Activated naive CD4-positive, alpha-beta T cell treated with anti-CD3 and anti-CD28 coated beads, Interleukin-2, amount 50 U/mL, for 72 hours (primary cell): ENCODE measurements around the gene USH1C. TPM values are rescaled to one million over a fixed set of nuclear protein-coding genes. Genes with fewer than 3 reads are reported as not detected.
A peak's percentile ranks its signal among the peaks of the same experiment; 100 is the strongest.

ENCODE experiments used
- ATAC-seq, 2 donors: fragments of 150-1000 bp; cut with Tn5 transposase; 2 replicates each; pipeline ENCODE4 v1.10.0; 2021; ENCODE audit warnings: mild to moderate bottlenecking in 2 of 2, moderate library complexity in 2 of 2
- DNase-seq, 2 donors: peaks; one replicate each; pipeline ENCODE4 v3.0.0; 2021 to 2022; ENCODE audit warnings: low spot score in 2 of 2
- H3K27ac Mint-ChIP-seq, 2 donors: one replicate each; pipeline ENCODE4 v1.8.0; 2022; ENCODE audit warnings: mild to moderate bottlenecking in 2 of 2, mixed read lengths in 2 of 2
- H3K36me3 Mint-ChIP-seq, 2 donors: one replicate each; pipeline ENCODE4 v1.8.0; 2022; ENCODE audit warnings: mixed read lengths in 2 of 2
- H3K9me3 Mint-ChIP-seq, 2 donors: one replicate each; pipeline ENCODE4 v1.8.0; 2022; ENCODE audit warnings: mixed read lengths in 2 of 2
- total RNA-seq, 2 donors: library from RNA; stranded (reverse); gene quantifications; one replicate each; pipeline ENCODE4 v1.2.3, GENCODE V29; 2022

The USH1C gene
- total RNA-seq, 2 donors from 2014 or later: not detected

DNA sequence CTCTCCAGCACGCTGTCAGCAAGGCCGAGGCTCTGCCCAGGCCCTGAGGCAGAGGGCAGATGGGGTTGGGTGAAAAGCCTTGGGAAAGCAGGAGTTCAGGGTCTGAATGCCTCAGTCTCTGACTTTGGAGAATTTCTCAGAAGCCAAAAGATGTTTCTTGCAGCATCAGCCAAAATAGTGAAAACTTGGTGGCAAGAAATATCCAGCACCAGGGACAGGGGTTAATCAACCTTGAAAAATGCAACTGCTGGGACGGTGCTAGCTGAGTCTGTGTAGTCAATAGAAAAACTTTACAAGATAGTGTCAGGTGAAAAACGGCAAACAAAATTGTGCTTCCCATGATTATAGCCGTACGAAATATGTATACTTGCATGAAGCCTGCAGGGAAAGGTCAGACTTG is 66.1 kb downstream of the USH1C start:
- Mint-ChIP-seq H3K36me3 (no peaks in the 10 kb centered on the region), H3K27ac (no peak overlapping the region)
- no peak for ATAC-seq

DNA sequence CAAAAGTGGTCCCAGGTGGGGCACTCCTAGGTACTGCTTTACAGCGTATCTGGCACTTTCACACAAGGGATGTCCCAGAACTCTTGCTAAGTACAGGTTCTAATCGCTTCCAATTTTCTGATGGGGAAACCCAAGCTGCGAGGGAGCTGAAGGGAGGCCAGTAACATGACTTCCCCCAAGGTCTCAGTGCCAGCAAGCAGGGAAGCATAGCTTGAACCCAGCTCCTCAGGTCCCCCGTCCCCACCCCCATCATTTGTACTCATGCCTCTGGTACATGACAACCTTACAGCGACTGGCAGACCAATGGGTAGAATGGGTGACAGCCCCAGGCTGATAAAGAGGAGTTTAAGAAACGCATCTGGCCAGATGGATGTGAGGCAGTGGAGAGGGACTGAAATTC is 66.9 kb downstream of the USH1C start:
- no peaks in the 10 kb centered on the region for H3K9me3 Mint-ChIP-seq
- H3K36me3 Mint-ChIP-seq: no peaks in the 10 kb centered on the region
- no peak for ATAC-seq
- DNase-seq: no peak
- H3K27ac Mint-ChIP-seq: no peak overlapping the region

More for the DNA sequence above, 66.1 kb downstream of the USH1C start:
- no peak for DNase-seq
- no peaks in the 10 kb centered on the region for H3K9me3 Mint-ChIP-seq

DNA sequence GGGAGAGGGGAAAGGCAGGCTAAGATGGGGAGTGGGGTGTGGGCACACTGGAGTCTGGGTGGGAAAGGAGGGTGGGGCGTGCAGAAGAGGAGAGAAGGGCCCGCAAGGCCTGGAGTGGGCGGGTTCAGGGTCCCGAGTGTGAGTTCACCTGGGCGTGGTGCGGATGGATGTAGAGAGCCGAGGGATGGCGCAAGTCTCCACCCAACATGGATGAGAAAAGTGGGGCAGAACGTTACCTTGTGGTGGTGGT is 67.2 kb downstream of the USH1C start:
- ATAC-seq (no peak), DNase-seq (no peak)
- Mint-ChIP-seq H3K27ac (no peak overlapping the region), H3K9me3 (no peaks in the 10 kb centered on the region), H3K36me3 (no peaks in the 10 kb centered on the region)

DNA sequence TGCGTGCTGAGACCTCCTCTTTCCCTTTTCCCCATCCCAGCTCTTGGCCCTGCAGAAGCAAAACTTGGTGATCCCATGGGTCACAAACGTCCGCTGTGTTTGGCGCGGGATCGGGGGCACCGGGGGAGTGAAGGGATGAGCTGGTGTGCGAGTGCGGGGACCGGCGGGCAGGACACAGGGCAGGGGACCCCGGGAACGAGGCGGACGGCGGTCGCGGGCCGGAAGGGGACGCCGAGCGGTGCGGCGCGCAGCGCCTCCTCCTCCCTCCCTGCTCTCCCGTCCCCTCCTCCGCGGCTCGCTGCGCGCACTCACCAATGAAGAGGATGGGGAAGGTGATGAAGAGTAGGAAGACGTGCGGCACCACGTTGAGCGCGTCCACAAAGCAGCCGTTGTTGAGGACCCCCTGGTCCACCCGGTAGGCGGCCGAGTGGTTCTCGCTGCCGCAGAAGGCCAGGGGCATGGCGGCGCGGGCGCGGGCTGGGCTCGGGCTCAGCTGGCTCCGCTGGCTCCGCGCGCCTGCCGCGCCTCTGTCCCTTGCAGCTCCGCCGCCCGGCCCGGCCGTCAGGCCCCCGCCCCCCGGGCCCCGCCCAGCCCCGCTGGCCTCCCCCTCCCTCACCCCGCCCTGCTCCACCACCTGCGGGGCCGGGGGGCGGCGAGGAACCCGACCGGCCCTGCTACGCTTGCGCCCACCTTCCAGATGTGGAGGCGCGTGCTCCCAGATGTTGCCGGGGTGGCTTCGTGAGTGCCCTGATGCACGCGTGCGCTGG is 67.7 kb downstream of the USH1C start, which contains the start of gene ABCC8:
Gene ABCC8 (minus strand): TSS at position 529 of the 767 bp plus-strand sequence. CDS start 69 bp downstream, at position 460.
- ATAC-seq (peak in 1 of 2 donors; percentile 30), DNase-seq (no peak)
- H3K36me3 Mint-ChIP-seq: no peaks in the 10 kb centered on the region
- no peak within 1 kb of the TSS for H3K27ac Mint-ChIP-seq
- H3K9me3 Mint-ChIP-seq: no peaks in the 10 kb centered on the region

DNA sequence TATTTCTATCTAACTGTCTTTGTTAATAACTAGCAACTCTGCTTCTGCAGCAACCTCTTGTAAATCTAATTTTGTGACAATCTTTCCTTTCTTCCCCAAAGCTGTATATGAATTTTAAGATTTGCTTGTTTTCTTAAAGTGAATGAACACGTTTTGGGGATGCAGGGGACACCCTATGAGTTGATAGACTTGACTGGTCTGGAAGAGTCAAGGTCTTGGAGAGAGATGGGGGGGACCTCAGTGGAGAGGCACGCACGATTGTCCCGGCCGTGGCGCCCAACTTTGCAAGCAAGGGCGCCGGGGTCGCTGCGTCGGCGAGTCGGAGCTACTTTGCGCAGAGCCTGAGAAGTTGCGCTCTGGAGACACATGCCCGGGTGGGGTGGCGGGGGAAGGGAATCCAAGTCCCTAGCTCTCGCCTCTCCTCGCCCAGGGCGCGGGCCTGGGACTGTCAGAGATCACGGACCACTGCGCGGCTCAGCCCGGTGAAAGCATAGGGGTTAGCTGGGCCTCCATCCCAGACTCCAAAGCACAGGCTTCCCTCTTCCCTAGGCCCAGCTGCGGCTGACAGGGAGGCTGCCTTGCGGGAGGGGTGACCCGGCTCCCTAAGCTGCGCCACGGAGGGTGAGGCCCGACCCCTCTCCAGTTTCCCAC is 68.4 kb downstream of the USH1C start:
- ATAC-seq: no peak
- Mint-ChIP-seq H3K9me3 (no peaks in the 10 kb centered on the region), H3K36me3 (no peaks in the 10 kb centered on the region), H3K27ac (no peak overlapping the region)
- no peak for DNase-seq

DNA sequence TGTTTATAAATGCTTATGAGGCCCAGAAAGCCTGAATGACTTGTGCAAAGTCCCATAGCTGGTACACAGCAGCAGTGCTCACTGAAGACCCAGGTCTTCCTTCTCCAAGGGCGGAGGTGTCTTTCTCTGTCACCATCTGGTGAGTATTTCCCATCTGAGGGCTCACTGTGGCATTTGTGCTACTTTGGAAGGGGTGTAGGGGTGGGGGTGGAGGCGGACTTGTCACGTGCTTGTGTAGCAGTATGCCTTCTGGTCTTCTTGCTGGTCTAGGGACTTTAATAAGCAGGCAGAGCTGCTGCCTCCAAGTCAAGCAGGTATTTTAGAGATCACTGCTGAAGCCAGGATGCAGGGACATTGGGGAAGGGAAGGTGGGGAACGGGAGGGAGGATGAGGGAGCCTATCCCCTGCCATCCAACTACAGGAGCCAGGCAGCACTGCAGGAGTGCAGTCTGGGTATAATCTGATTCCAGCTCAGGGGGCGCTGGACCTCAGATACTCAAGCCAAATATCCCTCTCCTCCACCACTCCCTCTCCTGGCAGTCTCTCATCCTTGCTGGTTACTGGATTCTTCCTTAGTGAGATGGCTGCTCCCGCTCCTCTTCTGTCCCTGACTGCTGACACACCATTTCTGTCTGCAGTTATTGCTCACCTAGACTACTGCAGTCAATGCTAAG is 71.0 kb downstream of the USH1C start:
- no peaks in the 10 kb centered on the region for H3K36me3 Mint-ChIP-seq
- no peak for ATAC-seq
- H3K9me3 Mint-ChIP-seq: no peaks in the 10 kb centered on the region
- DNase-seq: no peak
- H3K27ac Mint-ChIP-seq: no peak overlapping the region

DNA sequence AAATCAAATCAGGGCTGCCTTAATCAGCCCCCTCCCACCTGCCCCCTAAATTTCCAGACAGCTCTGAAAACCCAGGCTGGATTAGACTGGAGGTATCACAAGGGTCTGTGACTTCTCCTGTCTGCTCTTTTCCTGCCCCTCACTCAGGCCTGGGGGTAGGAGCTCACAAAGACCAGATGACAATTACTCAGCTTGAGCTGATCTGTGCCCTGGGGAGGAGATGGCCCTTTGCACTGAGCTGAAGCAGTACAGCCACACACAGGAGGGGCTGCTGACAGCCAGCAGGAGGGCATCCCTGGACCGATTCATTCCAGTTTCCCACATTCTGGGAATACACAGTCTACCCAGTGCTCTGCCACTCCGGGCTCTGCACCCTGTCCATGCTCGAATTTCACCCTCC is 71.7 kb downstream of the USH1C start:
- H3K9me3 Mint-ChIP-seq: no peaks in the 10 kb centered on the region
- ATAC-seq: no peak
- no peaks in the 10 kb centered on the region for H3K36me3 Mint-ChIP-seq
- no peak for DNase-seq
- H3K27ac Mint-ChIP-seq: no peak overlapping the region

DNA sequence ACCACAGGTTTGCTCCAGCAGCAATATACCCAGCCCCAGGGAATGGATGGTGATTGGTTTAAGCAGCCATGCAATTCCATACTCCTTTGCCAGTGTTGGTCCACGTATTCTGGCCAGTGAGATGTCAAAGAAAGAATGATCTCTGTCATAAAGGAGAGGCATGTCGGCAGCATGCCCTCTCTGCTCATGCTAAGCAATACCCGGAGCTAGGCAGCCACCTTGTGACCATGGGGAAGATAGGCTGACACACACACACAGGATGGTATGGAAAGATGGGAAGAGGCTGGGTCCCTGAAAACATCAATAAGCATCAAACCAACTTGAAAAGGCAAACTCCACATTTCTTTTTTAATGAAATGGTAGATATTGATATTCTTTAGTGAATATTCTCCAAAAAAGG is 72.7 kb downstream of the USH1C start:
- ATAC-seq (no peak), DNase-seq (no peak)
- Mint-ChIP-seq H3K36me3 (no peaks in the 10 kb centered on the region), H3K27ac (no peak overlapping the region), H3K9me3 (no peaks in the 10 kb centered on the region)

DNA sequence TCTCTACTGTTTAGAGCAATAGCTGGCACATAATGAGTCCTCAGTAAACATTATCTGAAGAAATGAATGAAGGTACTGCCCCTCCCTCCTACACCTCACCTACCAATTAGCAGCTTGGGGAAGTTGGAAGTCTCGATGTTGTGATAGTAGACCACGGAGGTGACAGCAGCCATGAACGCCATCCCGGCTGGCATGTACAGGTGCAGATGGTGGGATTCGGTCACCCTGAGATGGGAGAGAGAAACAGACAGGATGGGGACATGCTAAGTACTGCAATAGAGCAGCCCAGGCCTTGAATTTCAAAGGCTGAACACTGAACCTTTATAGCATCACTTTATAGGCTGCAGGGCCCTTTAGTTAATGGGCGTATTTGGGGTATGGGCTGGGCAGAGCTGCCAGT is 74.2 kb downstream of the USH1C start:
- Mint-ChIP-seq H3K9me3 (no peaks in the 10 kb centered on the region), H3K27ac (no peak overlapping the region), H3K36me3 (no peaks in the 10 kb centered on the region)
- DNase-seq: no peak
- ATAC-seq: no peak

DNA sequence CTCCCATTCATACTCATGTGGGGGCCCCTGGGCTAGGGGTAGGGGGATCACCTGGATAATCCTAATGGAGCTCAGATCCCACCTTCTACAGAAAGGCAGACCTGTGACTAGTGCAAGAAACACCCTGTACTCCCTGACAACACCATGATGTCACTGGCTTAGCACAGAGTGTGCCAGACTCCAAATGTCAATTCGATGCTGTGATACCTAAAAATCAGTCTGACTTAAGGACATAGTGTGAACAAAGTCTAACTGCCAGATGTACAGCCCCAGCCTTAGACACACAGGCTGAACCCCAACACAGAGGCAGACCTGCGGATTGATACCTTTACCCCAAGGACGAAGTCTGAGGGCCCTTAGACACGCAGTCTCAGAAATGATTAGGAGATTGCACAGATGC is 76.1 kb downstream of the USH1C start:
- H3K36me3 Mint-ChIP-seq: no peaks in the 10 kb centered on the region
- no peak overlapping the region for H3K27ac Mint-ChIP-seq
- no peak for ATAC-seq
- no peak for DNase-seq
- H3K9me3 Mint-ChIP-seq: no peaks in the 10 kb centered on the region

DNA sequence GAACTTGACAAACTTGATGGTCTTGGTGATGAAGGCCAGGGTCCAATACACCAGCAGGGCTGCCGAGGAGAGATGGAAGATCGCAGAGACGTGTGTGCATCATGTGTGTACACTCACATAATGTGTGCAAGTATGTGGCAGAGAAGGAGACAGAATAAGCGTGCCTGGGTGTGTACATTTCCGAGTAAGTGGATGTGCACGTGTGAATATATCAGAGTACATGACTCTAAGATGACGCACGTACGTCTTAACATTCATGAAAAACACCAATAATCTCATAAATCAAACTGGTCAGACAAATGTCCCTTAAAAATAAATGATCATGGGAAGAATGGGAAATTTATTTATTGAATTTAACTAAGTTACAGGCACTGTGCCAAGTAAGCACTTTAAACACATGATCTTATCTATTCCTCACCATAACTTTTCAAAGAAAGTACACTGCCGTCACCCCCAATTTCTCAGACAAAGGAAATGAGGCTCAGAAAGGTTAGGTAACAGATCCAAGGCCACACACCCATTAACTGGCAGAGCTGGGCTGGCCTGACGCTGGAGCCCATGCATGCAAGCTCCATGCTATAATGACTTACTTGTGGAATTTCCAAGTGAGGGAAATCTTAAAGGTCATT is 80.6 kb downstream of the USH1C start:
- ATAC-seq: no peak
- H3K27ac Mint-ChIP-seq: no peak overlapping the region
- DNase-seq: no peak
- H3K9me3 Mint-ChIP-seq: no peaks in the 10 kb centered on the region
- H3K36me3 Mint-ChIP-seq: no peaks in the 10 kb centered on the region

DNA sequence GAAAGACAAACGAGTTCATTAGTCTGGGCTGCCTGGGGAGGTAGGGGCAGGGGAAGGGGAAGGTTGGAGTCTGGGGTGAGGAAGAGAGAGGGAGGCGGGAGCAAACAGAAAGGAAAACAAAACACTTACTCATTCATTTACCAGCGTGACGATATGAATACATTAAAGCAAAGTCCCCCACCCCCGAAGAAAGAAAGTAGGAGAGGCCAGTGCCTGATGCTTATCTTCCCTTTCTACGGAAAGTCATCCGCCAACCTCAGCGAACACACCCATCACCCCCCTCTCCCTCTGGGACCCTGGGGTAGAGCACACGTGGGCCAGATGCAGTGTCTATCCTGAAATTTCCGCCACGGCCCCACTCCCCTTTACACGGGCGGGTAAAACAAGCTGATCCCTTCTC is 81.3 kb downstream of the USH1C start:
- no peak for DNase-seq
- Mint-ChIP-seq H3K9me3 (no peaks in the 10 kb centered on the region), H3K36me3 (no peaks in the 10 kb centered on the region), H3K27ac (no peak overlapping the region)
- no peak for ATAC-seq

DNA sequence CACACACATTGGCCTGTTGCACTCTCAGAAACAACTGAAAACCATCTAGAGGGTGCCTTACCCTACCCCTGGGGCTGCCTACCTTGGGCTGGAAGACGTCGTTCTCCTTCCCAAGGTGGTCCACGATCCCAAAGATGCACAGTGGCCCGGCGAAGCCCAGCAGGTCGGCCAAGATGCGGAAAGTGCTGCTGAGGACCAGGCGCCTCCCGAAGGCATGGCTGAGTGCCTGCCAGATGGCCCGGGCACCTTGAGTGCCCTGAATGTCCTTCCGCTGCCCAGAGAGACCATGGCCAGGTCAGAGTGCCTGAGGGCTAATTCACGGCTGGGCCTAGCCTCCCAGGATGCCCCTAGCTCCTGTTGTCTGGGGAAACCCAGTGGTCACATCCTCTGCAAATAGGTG is 83.8 kb downstream of the USH1C start:
- ATAC-seq: no peak
- Mint-ChIP-seq H3K9me3 (no peaks in the 10 kb centered on the region), H3K27ac (no peak overlapping the region), H3K36me3 (no peaks in the 10 kb centered on the region)
- no peak for DNase-seq

DNA sequence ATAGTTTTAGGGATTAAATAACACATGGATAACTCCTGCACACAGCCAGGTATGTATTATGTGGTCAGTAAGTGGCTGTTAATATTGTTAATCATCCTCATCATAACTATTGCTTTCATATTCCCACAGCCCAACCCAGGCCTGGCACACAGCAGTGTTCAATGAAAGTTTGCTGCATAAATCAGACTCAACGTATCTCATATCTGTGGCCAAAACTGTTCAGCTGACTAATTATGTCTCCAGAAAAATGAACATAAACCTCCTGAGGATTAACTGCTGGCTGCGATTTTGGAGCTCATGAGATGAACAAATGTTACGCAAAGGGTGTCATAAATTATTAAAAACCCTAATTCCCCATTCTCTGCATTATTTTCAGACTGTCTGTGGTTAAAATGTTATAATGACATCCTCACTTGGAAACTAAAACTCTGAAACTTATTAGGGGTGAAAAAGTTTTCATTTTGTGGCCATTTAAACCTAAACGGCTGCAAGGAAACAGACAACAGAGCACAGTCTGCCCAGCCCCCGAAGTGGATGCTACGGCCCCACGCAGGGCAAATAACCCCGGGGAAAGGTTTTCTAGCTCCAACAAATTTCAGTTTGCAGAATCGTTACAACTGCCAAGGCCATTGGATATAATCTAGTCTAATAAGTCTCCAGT is 84.8 kb downstream of the USH1C start:
- ATAC-seq: no peak
- DNase-seq: no peak
- H3K9me3 Mint-ChIP-seq: no peaks in the 10 kb centered on the region
- no peak overlapping the region for H3K27ac Mint-ChIP-seq
- H3K36me3 Mint-ChIP-seq: no peaks in the 10 kb centered on the region

DNA sequence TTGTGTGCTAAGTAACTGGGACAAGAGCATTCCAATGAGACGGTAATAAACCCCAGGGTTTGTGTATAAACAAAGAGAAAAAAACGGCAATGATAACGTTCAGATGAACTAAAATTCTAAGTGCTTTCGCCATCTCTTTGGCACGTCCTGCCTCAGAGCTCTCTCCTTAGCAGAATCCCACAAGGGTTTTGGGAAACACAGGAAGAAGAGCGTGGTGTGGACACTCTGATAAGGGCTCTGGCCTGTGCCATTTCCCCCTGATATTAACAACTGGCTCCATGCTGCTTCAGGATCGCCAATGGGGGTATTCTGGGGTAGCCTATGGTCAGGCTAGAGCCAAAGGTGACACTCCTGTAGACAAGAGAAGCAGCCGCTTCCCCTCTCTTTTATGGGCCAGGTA is 85.9 kb downstream of the USH1C start:
- Mint-ChIP-seq H3K36me3 (no peaks in the 10 kb centered on the region), H3K9me3 (no peaks in the 10 kb centered on the region), H3K27ac (no peak overlapping the region)
- DNase-seq (no peak), ATAC-seq (no peak)

DNA sequence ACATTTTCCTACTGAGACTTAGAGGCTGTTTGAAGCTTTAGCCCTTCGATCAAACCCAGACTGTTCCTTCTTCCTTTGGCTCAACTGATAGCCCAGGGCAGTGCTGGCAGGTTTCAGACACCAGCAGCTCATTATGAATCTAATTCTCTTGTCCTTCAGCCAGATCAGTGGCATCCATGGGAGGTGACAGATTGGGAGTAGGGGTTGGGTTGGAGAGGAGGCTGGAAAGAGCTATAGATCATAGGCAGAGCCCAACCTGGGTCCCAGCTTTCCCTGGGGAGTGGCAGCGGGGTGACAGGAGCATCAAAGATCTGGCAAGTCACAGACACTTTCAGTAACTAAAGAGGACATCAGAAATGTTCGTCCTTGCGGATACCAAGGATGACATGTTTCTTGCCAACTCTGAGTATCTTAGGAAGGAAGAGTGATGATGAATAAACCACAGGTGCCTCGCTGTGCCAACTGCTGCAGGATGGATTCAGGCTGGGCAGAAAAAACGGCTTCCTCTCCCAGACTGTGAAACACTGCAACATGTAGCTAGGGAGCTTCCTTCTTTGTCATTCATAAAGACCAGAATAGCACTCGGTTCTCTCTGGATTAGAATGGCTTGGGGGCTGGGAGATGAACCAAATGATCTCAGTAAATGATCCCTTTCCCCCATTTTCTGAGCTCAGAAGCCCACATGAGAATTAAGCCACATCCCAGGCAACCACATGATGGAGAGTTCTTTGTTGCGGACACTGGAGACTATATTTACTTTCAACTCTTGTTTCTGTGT is 86.6 kb downstream of the USH1C start:
- DNase-seq (no peak), ATAC-seq (no peak)
- Mint-ChIP-seq H3K27ac (no peak overlapping the region), H3K36me3 (no peaks in the 10 kb centered on the region), H3K9me3 (no peaks in the 10 kb centered on the region)
